Measurements from ENCODE around the gene FOSL1. TPM values are rescaled to one million over a fixed set of nuclear protein-coding genes. Genes with fewer than 3 reads are reported as not detected.

FOSL1 gene
- total and polyA plus RNA-seq, 10 donors: 0.42 to 5.4 (median 1.3) TPM

- peaks cover 40 to 82% (median 72%) of the 10 kb centered on the region in 6 donors for H3K4me1 ChIP-seq
- no peak for DNase-seq
- WGBS, 5 donors: 0 to 1% (median 1%) methylated on average over 10 of the region's 10 CpGs
- H3K4me3 ChIP-seq: peak overlapping the region; percentile 76 to 100 (median 99)
- intact Hi-C loops (cut with DNase I; ENCODE audit: low total_unique reads): no loop called here
- no peaks in the 10 kb centered on the region for H3K9me3 ChIP-seq
- no peak for TF ChIP-seq POLR2A (IDR thresholded peaks at IDR 0.05)
- peak overlapping the region; percentile 93 to 99 (median 97) for H3K27ac ChIP-seq
- H3K27me3 ChIP-seq (replicated peaks in 1 of 7): no peaks in the 10 kb centered on the region
- H3K36me3 ChIP-seq: peaks cover 8 to 52% (median 46%) of the 10 kb centered on the region in 6 donors
Observed at GRCh38 chr11:65858681-65859087, 41.5 kb downstream of the FOSL1 start.

- intact Hi-C loops (cut with DNase I; ENCODE audit: low total_unique reads): no loop called here
- peaks cover 40 to 83% (median 72%) of the 10 kb centered on the region in 6 donors for H3K4me1 ChIP-seq
- peak; percentile 99 for DNase-seq
- H3K4me3 ChIP-seq: peak within 1 kb of the TSS; percentile 76 to 100 (median 99)
- peak within 1 kb of the TSS; percentile 93 to 99 (median 97) for H3K27ac ChIP-seq
- WGBS, 5 donors: 0 to 1% (median 0%) methylated on average over 33 to 92 of the region's 92 CpGs
- no peaks in the 10 kb centered on the region for H3K9me3 ChIP-seq
- TF ChIP-seq POLR2A (IDR thresholded peaks at IDR 0.05): peak; percentile 96 to 99 (median 98)
- TF ChIP-seq, protein P1, sequence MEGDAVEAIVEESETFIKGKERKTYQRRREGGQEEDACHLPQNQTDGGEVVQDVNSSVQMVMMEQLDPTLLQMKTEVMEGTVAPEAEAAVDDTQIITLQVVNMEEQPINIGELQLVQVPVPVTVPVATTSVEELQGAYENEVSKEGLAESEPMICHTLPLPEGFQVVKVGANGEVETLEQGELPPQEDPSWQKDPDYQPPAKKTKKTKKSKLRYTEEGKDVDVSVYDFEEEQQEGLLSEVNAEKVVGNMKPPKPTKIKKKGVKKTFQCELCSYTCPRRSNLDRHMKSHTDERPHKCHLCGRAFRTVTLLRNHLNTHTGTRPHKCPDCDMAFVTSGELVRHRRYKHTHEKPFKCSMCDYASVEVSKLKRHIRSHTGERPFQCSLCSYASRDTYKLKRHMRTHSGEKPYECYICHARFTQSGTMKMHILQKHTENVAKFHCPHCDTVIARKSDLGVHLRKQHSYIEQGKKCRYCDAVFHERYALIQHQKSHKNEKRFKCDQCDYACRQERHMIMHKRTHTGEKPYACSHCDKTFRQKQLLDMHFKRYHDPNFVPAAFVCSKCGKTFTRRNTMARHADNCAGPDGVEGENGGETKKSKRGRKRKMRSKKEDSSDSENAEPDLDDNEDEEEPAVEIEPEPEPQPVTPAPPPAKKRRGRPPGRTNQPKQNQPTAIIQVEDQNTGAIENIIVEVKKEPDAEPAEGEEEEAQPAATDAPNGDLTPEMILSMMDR (IDR thresholded peaks at IDR 0.05 in 8 of 11, conservative IDR thresholded peaks at IDR 0.05 in 3 of 11): peak in 3 of 11 experiments; percentile 29 to 55 (median 40)
- peak; percentile 99 to 100 (median 100) for TF ChIP-seq POLR2AphosphoS5 (IDR thresholded peaks at IDR 0.05)
- H3K27me3 ChIP-seq (replicated peaks in 1 of 7): no peaks in the 10 kb centered on the region
- H3K36me3 ChIP-seq: peaks cover 7 to 52% (median 46%) of the 10 kb centered on the region in 6 donors
Observed at GRCh38 chr11:65857853-65858680, 42.1 kb downstream of the FOSL1 start, which contains the start of gene CFL1. TSS of gene CFL1 (minus strand) at chr11:65858180. CDS start at chr11:65858099, 81 bp downstream.

DNA sequence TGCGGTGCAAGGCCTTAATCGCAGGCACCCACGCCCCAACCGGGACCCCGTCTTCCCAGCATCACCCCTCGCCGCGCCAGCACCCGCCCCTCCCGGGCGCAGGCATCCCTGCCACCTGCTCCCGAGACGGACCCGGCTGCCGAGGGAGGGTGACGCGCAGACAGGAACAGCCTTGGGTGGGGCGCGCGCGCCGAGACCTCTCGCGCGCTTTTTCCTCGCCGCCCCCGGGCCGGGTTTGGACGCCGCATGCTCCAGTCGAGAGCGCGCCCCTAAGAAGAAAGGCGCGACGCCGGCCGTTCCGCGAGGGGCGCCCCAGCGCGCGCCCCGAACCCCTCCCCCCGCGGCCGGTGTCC, 42.7 kb downstream of the FOSL1 start:
- Histone ChIP-seq H3K4me3 (peak overlapping the region; percentile 76 to 100 (median 99)), H3K27me3 (replicated peaks in 1 of 7) (no peaks in the 10 kb centered on the region), H3K36me3 (peaks cover 7 to 52% (median 46%) of the 10 kb centered on the region in 6 donors), H3K9me3 (no peaks in the 10 kb centered on the region), H3K4me1 (peaks cover 40 to 83% (median 72%) of the 10 kb centered on the region in 6 donors), H3K27ac (peak overlapping the region; percentile 93 to 99 (median 97))
- 0 to 1% (median 0%) methylated on average over 6 to 49 of the region's 49 CpGs for WGBS, 5 donors
- intact Hi-C loops (cut with DNase I; ENCODE audit: low total_unique reads): no loop called here
- peak in 1 of 3 donors; percentile 4 for TF ChIP-seq POLR2A (IDR thresholded peaks at IDR 0.05)
- TF ChIP-seq POLR2AphosphoS5 (IDR thresholded peaks at IDR 0.05): no peak
- no peak for DNase-seq

- Histone ChIP-seq H3K27ac (peak overlapping the region; percentile 93 to 99 (median 97)), H3K9me3 (no peaks in the 10 kb centered on the region), H3K36me3 (peaks cover 9 to 52% (median 46%) of the 10 kb centered on the region in 6 donors), H3K4me1 (peaks cover 35 to 83% (median 66%) of the 10 kb centered on the region in 6 donors), H3K27me3 (replicated peaks in 1 of 7) (no peaks in the 10 kb centered on the region), H3K4me3 (peak overlapping the region; percentile 76 to 100 (median 99))
- WGBS, 5 donors: 1 to 5% (median 1%) methylated on average over 20 to 57 of the region's 57 CpGs
- peak; percentile 81 to 95 (median 88) for TF ChIP-seq POLR2AphosphoS5 (IDR thresholded peaks at IDR 0.05)
- TF ChIP-seq, protein P1 (IDR thresholded peaks at IDR 0.05 in 8 of 11, conservative IDR thresholded peaks at IDR 0.05 in 3 of 11): peak in 1 of 11 experiments; percentile 14
- peak in 1 of 3 donors; percentile 19 for TF ChIP-seq POLR2A (IDR thresholded peaks at IDR 0.05)
- DNase-seq: peak; percentile 97
- intact Hi-C loops (cut with DNase I; ENCODE audit: low total_unique reads): no loop called here
Observed at GRCh38 chr11:65856689-65857499, 43.3 kb downstream of the FOSL1 start.

All from spleen (tissue), 11 donors.